HCT116 (cell line): Measurements from ENCODE around the gene C2orf68. TPM values are rescaled to one million over a fixed set of nuclear protein-coding genes. Genes with fewer than 3 reads are reported as not detected.

Experiments
- ATAC-seq: fragments of 200-7000 bp; cut with Tn5 transposase; 2 replicates; pipeline ENCODE4 v1.9.1; 2020; ENCODE audit warnings: mild to moderate bottlenecking, moderate library complexity
- BruUV-seq: library from RNA; stranded (reverse); fragments of 400-500 nt; replicated peaks from 2 replicates; lab custom pipeline; 2021; lab: Mats Ljungman, UMichigan
- CTCF ChIA-PET: fragments of 300-600 bp; sonication (Branson Sonifier 250); formaldehyde crosslinking; loops from one replicate; lab custom pipeline; 2021; ENCODE audit warnings: antibody characterized with exemption; lab: Charles Lee
- POLR2A ChIA-PET: fragments of 300-600, 350-600 bp; sonication (Branson Sonifier 250); formaldehyde crosslinking; loops from one replicate; lab custom pipeline; 2021; ENCODE audit warnings: antibody characterized with exemption; lab: Charles Lee
- RAD21 ChIA-PET, 2 experiments: fragments of 300-600 bp; sonication (Branson Sonifier 250); formaldehyde crosslinking; loops; one replicate each; lab custom pipeline; 2023; ENCODE audit warnings: low total read pairs in 2 of 2; ENCODE audit not compliant: uncharacterized antibody in 2 of 2, unreplicated experiment in 2 of 2, low non-redundant PET in 1 of 2; lab: Charles Lee
- DNase-seq: peaks from one replicate; pipeline ENCODE4 v3.0.0-alpha.2; 2010; ENCODE audit warnings: low read depth, low spot score
- H2AFZ ChIP-seq: fragments of 200-600 bp; shearing (Covaris generic), sonication (generic); 2 replicates; pipeline ENCODE4 v1.6.1; 2017; ENCODE audit warnings: low read depth, mixed run types, mixed read lengths, antibody characterized with exemption, low read length; ENCODE audit not compliant: poor library complexity, severe bottlenecking
- H3K27ac ChIP-seq: 2 replicates; pipeline ENCODE4 v1.5.1; 2012; ENCODE audit warnings: low read depth, low read length
- H3K27me3 ChIP-seq: fragments of 200-600 bp; sonication (generic); 2 replicates; pipeline ENCODE4 v1.6.1; 2016; ENCODE audit warnings: mixed run types, low read length, mixed read lengths; ENCODE audit not compliant: insufficient read depth
- H3K36me3 ChIP-seq, 2 experiments: fragments of 200-500 bp in 1 of 2; fragments of 200-600 bp in 1 of 2; sonication (Bioruptor generic) in 1 of 2; sonication (generic) in 1 of 2; 2 replicates each; pipeline versions ENCODE4 v1.5.1 to v1.6.1; 2014 to 2016; ENCODE audit warnings: low read length in 2 of 2, inconsistent platforms in 1 of 2, mixed read lengths in 1 of 2, mixed run types in 1 of 2; ENCODE audit not compliant: insufficient read depth in 2 of 2, control insufficient read depth in 1 of 2
- H3K4me1 ChIP-seq, 2 experiments: fragments of 200-600 bp in 1 of 2; sonication (generic) in 1 of 2; 2 replicates each; pipeline versions ENCODE4 v1.5.1 to v1.6.1; 2012 to 2017; ENCODE audit warnings: low read length in 2 of 2, inconsistent platforms in 1 of 2, mild to moderate bottlenecking in 1 of 2, mixed read lengths in 1 of 2, mixed run types in 1 of 2, moderate library complexity in 1 of 2; ENCODE audit not compliant: insufficient read depth in 2 of 2, control insufficient read depth in 1 of 2
- H3K4me2 ChIP-seq: fragments of 200-600 bp; sonication (generic); 2 replicates; pipeline ENCODE4 v1.6.1; 2017; ENCODE audit warnings: mixed run types, low read length, mixed read lengths
- H3K4me3 ChIP-seq, 2 experiments: fragments of 200-600 bp in 1 of 2; sonication (generic) in 1 of 2; replicated peaks in 1 of 2; 2 replicates each; pipeline ENCODE4 v1.5.1; 2011 to 2016; ENCODE audit warnings: low read length in 2 of 2, control low read depth in 1 of 2, low read depth in 1 of 2, mild to moderate bottlenecking in 1 of 2, mixed read lengths in 1 of 2, mixed run types in 1 of 2
- H3K79me2 ChIP-seq: fragments of 200-600 bp; sonication (generic); 2 replicates; pipeline ENCODE4 v1.6.1; 2017; ENCODE audit warnings: mild to moderate bottlenecking, mixed run types, low read length, moderate library complexity, mixed read lengths; ENCODE audit not compliant: insufficient read depth
- H3K9ac ChIP-seq: fragments of 200-600 bp; sonication (generic); 2 replicates; pipeline ENCODE4 v1.6.1; 2016; ENCODE audit warnings: low read length, mixed read lengths
- H3K9me2 ChIP-seq: fragments of 200-600 bp; sonication (generic), shearing (Covaris generic); 2 replicates; pipeline ENCODE4 v1.6.1; 2017; ENCODE audit warnings: mixed run types, mild to moderate bottlenecking, moderate library complexity; ENCODE audit not compliant: insufficient read depth
- H3K9me3 ChIP-seq, 2 experiments: fragments of 200-500 bp in 1 of 2; fragments of 200-600 bp in 1 of 2; sonication (Bioruptor generic) in 1 of 2; sonication (generic) in 1 of 2; 2 replicates each; pipeline ENCODE4 v1.6.1; 2014 to 2017; ENCODE audit warnings: low read length in 2 of 2, mixed read lengths in 2 of 2, inconsistent platforms in 1 of 2, low read depth in 1 of 2, mild to moderate bottlenecking in 1 of 2, mixed run types in 1 of 2, moderate library complexity in 1 of 2; ENCODE audit not compliant: control insufficient read depth in 1 of 2, insufficient read depth in 1 of 2
- H4K20me1 ChIP-seq: fragments of 200-600 bp; sonication (generic), shearing (Covaris generic); 2 replicates; pipeline ENCODE4 v1.6.1; 2017; ENCODE audit warnings: mixed run types, mild to moderate bottlenecking, moderate library complexity; ENCODE audit not compliant: insufficient read depth
- EGR1 ChIP-seq: IDR thresholded peaks from 2 replicates; pipeline ENCODE4 v1.6.1; 2012; ENCODE audit warnings: low read depth
- EZH2 ChIP-seq: fragments of 200-600 bp; sonication (generic); IDR thresholded peaks from 2 replicates; pipeline ENCODE4 v1.6.1; 2017; ENCODE audit warnings: antibody characterized with exemption, mixed run types
- FOSL1 ChIP-seq: IDR thresholded peaks from 2 replicates; pipeline ENCODE4 v1.6.1; 2012; ENCODE audit warnings: low read depth
- JUND ChIP-seq: IDR thresholded peaks from 2 replicates; pipeline ENCODE4 v1.6.1; 2012
- MAX ChIP-seq: IDR thresholded peaks from 2 replicates; pipeline ENCODE4 v1.6.1; 2012
- POLR2AphosphoS5 ChIP-seq: IDR thresholded peaks from 2 replicates; pipeline ENCODE4 v1.6.1; 2011; ENCODE audit warnings: mild to moderate bottlenecking, low read depth, low read length, moderate library complexity
- SRF ChIP-seq: IDR thresholded peaks from 2 replicates; pipeline ENCODE4 v1.6.1; 2012; ENCODE audit warnings: low read depth
- YY1 ChIP-seq: IDR thresholded peaks from 2 replicates; pipeline ENCODE4 v1.6.1; 2011; ENCODE audit warnings: low read length, low read depth, moderate library complexity, mild to moderate bottlenecking; ENCODE audit not compliant: insufficient replicate concordance; ENCODE audit errors: extremely low read depth
- ZNF274 ChIP-seq: fragments of 200-500 bp; sonication (Bioruptor generic); IDR thresholded peaks from 2 replicates; pipeline ENCODE4 v1.6.1; 2014; ENCODE audit warnings: mild to moderate bottlenecking, low read depth, low read length, inconsistent platforms
- intact Hi-C: fragments of 100-400 bp; cut with micrococcal nuclease; formaldehyde crosslinking; loops from 2 replicates; pipeline ENCODE4 v1.10.0; 2022
- total RNA-seq: library from RNA; stranded (reverse); gene quantifications from one replicate; pipeline ENCODE4 v1.2.1, GENCODE V29; 2021; ENCODE audit not compliant: unreplicated experiment
- TF ChIP-seq, protein P1 (sequence below): IDR thresholded peaks from 2 replicates; pipeline ENCODE4 v1.6.1; 2012

The C2orf68 gene
- total RNA-seq, 1 experiment from 2014 or later = 21.8 TPM

- Histone ChIP-seq H3K9me3 (no peaks in the 10 kb centered on the region), H3K9me2 (no peaks in the 10 kb centered on the region), H3K79me2 (peaks cover 7% of the 10 kb centered on the region), H2AFZ (no peak overlapping the region), H3K36me3 (peaks cover 6 to 16% of the 10 kb centered on the region in 2 experiments), H4K20me1 (no peaks in the 10 kb centered on the region), H3K4me3 (no peak overlapping the region), H3K4me2 (no peak overlapping the region), H3K4me1 (peaks cover 14 to 26% of the 10 kb centered on the region in 2 experiments), H3K9ac (no peak overlapping the region), H3K27me3 (no peaks in the 10 kb centered on the region), H3K27ac (no peak overlapping the region)
- no peak for TF ChIP-seq MAX
- TF ChIP-seq YY1 = no peak
- no peak for TF ChIP-seq JUND
- no peak for TF ChIP-seq EZH2
- no peak for TF ChIP-seq EGR1
- TF ChIP-seq ZNF274 = no peak
- no peak for TF ChIP-seq FOSL1
- no peak for TF ChIP-seq SRF
- TF ChIP-seq, protein P1, sequence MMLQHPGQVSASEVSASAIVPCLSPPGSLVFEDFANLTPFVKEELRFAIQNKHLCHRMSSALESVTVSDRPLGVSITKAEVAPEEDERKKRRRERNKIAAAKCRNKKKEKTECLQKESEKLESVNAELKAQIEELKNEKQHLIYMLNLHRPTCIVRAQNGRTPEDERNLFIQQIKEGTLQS = no peak
- CTCF ChIA-PET = no interaction called here
- RAD21 ChIA-PET = no interaction called here
- intact Hi-C loops = no loop called here
- ATAC-seq = no peak
- POLR2A ChIA-PET = interaction anchor here (1.8 kb wide), 1 partner anchor 11 kb away, joined by 7 read pairs; the partner anchor contains the start of gene RNF181
- no peak for DNase-seq
- BruUV-seq = no TSS peak
Observed at GRCh38 chr2:85606116-85606455, 5.8 kb downstream of the C2orf68 start.

DNA sequence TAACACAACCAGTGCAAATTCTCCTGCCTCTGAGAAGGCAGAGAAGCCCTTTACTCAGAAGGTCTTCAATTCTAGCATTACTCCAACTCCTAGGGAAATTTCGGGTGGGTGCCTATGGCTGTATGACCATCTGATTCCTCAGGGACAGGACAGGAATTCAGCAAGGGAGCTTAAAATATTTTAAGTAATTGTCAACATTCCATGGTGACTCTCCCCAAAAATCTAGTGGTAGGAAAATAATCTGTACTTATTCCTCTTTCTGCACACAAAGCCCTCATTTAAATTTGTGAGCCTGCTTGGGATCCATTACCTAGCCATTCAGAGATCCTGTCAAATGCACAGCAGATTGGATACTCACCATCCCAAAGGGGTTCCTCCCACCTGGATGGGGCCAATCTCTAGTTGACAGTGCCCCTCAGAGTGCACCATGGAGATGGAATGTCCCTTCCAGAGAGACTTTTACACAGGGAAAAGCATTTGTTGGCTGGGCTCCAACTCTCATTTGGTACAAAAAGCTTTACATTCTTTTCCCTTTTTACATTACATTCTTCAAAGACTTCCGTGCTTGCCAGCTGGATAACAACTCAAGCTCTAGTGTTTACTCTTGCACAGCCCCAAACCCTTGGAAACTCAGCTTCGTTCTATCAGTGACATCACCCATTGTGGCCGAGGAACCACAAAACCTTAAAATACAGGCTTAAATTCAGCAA is 6.3 kb downstream of the C2orf68 start:
- Histone ChIP-seq H4K20me1 (no peaks in the 10 kb centered on the region), H3K4me1 (peaks cover 14 to 23% of the 10 kb centered on the region in 2 experiments), H3K4me2 (no peak overlapping the region), H3K79me2 (peaks cover 5% of the 10 kb centered on the region; the same call in 1 of the 2 replicates), H3K9me2 (no peaks in the 10 kb centered on the region), H3K27ac (no peak overlapping the region), H2AFZ (no peak overlapping the region), H3K36me3 (peaks cover 6 to 16% of the 10 kb centered on the region in 2 experiments), H3K9ac (no peak overlapping the region), H3K27me3 (no peaks in the 10 kb centered on the region), H3K9me3 (no peaks in the 10 kb centered on the region), H3K4me3 (no peak overlapping the region)
- ChIA-PET RAD21 (no interaction called here), CTCF (no interaction called here), POLR2A (interaction anchor here (0.5 to 1.8 kb wide), 4 partner anchors 10 to 27 kb away, joined by 3 to 7 read pairs (median 4); partner anchors contain the start of genes RNF181 and USP39)
- no peak for DNase-seq
- ATAC-seq = no peak
- intact Hi-C loops = no loop called here
- no TSS peak for BruUV-seq
- no peak for TF ChIP-seq SRF
- no peak for TF ChIP-seq FOSL1
- no peak for TF ChIP-seq POLR2AphosphoS5
- no peak for TF ChIP-seq MAX
